SHP77 treated with DMSO at 0.1 percent for 48 hours (cell line): Measurements from ENCODE around the gene TRIM4.

Experiments used
- DNase-seq: peaks from one replicate; lab custom pipeline; 2025; lab: John Stamatoyannopoulos, UW

Gene TRIM4

DNA sequence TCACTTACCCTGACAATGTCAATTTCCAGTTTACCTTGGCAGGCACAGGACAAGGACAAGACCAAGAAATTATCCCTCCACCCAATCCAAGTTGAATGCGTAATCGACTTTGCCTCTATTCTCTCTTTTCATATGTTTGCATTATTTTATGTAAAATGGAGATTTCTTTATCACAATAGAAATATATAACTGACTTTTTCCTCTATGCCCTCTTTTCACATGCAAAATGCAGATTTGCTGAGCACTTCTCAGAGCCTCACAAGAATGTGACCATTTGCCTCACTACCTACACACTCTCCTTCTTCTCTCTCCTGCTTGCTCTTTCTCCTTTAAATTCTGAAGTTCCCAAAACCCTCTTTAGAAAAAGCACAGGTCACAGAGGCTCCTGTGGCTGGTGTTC lies 76.4 kb downstream of the TRIM4 start:
- no peak for DNase-seq
